ENCODE results near the gene UBE3D.
"Not testable (repeated sequence)": the region's sequence is repeated elsewhere in the genome, so short reads cannot be mapped to it uniquely, and the experiment has no call there.

Gene UBE3D

GRCh38 chr6:83053678-83054077, 12.0 kb downstream of the UBE3D start:
- DNase-seq: no peak

- DNase-seq: no peak
Observed at GRCh38 chr6:83051377-83052172, 14.1 kb downstream of the UBE3D start.

GRCh38 chr6:83047065-83047754, 18.4 kb downstream of the UBE3D start:
- DNase-seq: no peak

DNA sequence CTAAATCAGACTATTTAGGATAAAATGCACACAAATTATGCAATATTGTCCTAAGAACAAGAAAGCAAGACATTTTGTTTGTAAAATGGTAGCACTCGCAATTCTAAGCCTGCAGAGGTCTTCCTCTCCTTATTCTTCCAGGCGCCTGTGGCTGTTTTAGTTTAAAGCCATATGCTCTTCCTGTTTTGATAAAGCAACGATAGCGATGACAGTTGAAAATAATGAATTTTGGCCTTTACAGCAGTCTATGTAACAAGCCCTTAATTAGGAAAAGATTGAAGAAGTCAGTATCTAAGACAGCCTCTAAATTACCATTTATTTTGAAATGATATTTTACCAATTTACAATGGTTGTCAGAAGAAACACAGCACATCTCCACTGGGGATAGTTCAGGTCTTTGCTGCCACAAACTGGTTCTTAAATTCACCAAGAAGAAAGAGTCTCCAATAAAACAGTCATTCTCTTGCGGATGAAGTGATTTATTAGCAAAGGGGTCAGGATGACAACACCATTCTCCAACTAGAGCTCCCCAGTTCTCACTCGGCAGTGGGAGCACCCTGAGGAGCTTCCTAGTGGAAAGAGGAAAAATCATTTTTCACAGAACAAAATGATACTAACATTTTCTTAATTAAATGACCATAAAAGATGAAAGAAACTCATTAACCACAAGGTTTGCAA, 21.4 kb downstream of the UBE3D start:
- DNase-seq: no peak

GRCh38 chr6:83042467-83043053, 23.1 kb downstream of the UBE3D start:
- DNase-seq: no peak

DNA sequence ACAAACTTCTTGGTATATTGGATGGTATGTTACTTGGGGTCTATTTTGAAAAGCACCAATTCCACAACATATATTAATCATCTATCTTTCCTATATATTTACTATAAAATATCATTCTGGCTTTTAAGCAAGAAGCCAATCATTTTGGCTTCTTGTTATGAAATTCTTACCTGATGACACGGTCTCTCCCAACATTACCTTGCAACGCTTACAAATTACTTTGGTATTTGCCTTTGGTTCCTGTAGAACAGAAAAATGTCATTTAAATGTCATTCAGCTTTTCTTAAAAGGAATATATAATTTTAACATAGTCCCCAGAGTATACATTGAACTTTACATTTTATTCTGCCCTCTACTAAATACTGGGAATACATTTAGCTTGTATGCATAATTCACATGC, 27.4 kb downstream of the UBE3D start:
- DNase-seq: no peak

DNA sequence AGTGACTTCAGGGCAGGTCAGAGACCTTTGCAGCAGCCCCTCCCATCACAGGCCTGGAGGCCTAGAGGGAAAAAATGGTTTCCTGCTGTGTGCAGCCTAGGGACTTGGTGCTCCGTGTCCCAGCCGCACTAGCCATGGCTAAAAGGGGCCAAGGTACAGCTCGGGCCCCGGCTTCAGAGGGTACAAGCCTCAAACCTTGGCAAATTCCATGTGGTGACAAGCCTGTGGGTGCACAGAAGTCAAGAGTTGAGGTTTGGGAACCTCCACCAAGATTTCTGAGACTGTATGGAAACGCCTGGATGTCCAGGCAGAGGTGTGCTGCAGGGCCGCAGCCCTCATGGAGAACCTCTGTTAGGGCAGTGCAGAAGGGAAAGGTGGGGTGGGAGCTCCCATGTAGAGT, 34.0 kb downstream of the UBE3D start:
- DNase-seq: no peak

DNA sequence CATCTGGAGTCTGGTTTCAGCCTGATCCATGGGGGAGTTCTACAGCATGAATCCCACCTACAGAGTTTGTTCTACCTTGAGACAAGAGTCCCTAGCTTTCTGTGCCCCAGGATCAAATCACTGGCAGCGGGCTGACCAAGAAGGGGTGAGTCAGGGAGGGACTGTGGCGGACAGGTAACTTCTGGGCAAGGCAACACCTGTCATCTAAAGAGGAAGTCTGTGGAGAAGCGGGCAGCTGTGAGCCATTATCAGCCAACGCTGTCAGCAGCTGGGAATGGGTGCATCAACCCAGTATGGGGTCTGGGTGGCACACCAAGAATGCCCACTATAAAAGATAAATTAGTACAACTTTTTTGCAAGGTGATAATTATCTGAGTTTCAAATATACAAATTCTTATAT, 45.9 kb downstream of the UBE3D start:
- DNase-seq: no peak

DNA sequence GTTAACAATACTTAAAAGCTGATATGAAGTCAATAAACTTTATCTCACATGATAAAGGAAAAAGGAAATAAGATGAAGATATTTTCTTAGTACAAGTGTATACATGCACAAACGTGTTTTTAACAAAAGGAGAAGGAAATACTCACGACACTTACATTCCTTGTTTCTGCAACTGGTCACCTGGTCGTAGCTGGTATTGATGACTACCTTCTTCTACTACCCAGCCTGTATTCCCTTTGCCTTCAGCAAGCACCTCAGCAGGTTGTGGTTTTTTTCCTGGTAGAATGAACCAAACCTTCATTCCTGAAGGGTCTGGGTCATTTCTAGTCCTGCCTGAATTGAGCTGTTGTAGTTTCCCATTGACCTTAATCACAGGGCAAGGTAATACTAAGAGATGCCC, 54.5 kb downstream of the UBE3D start:
- DNase-seq: not testable (repeated sequence)

GRCh38 chr6:83008626-83009025, 57.0 kb downstream of the UBE3D start:
- no peak for DNase-seq

DNA sequence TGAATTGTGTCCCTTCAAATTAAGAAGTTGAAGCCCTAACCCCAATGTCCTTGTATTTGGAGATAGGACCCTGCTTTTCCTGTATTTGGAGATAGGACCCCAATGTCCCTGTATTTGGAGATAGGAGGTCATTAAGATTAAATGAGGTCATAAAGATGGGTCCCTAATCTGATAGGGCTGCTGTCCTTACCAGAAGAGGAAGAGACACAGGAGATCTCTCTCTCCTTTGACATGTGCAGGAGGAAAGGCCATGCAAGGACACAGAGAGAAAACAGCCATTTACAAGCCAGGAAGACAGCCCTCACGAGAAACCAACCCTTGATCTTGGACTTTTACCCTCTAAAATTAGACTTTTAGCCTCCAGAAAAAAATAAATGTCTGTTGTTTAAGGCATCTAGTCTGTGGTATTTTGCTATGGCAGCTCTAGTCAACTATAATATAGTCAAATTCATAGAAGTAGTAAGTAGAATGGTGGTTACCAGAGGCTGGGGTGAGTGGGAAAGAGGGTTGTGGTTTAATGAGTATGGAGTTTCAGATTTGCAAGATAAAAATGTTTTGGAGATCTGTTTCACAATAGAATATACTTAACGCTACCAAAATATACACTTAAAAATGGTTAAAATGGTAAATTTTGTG, 59.3 kb downstream of the UBE3D start:
- DNase-seq: no peak

- no peak for DNase-seq
Observed at GRCh38 chr6:82996156-82996555, 69.5 kb downstream of the UBE3D start.

GRCh38 chr6:82995066-82995465, 70.6 kb downstream of the UBE3D start:
- DNase-seq: no peak

GRCh38 chr6:82989736-82990290, 75.8 kb downstream of the UBE3D start:
- no peak for DNase-seq

GRCh38 chr6:82988930-82989351, 76.7 kb downstream of the UBE3D start:
- DNase-seq: no peak

GRCh38 chr6:82987951-82988350, 77.7 kb downstream of the UBE3D start:
- DNase-seq: no peak

GRCh38 chr6:82987416-82987815, 78.2 kb downstream of the UBE3D start:
- DNase-seq: no peak

GRCh38 chr6:82984720-82985119, 80.9 kb downstream of the UBE3D start:
- no peak for DNase-seq

DNA sequence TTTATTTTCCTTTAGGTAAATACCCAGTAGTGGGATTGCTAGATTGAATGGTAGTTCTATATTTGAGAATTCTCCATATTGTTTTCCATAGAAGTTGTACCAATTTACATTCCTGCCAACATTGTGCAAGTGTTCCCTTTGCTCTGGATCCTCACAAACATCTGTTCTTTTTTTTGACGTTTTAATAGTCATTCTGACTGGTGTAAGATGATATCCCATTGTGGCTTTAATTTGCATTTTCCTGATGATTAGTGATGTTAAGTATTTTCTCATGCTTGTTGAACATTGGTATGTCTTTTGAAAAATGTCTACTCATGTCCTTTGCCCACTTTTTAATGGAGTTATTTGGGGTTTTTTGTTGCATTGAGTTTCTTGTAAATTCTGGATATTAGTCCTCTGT, 85.6 kb downstream of the UBE3D start:
- DNase-seq: no peak

DNA sequence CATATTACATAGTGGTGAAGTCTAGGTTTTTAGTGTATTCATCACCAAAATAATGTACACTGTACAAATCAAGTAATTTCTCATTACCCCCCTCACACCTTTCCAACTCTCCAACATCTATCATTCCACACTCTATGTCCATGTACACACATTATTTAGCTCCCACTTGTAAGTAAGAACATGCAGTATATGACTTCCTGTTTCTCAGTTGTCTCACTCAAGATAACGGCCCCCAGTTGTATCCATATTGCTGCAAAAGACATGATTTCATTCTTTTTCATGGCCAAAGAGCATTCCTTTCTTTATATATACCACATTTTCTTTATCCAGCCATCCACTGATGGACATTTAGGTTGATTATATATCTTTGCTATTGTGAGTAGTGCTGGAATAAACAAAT, 86.0 kb downstream of the UBE3D start:
- DNase-seq: no peak

- DNase-seq: no peak
Observed at GRCh38 chr6:82978362-82978945, 87.2 kb downstream of the UBE3D start.

- no peak for DNase-seq
Observed at GRCh38 chr6:82976179-82976578, 89.5 kb downstream of the UBE3D start.

Measured in activated effector memory CD4-positive, alpha-beta T cell treated with Interleukin-2 at 50 U/mL for 16 hours (primary cell).